Measurements from ENCODE around the gene RASGEF1C. TPM values are rescaled to one million over a fixed set of nuclear protein-coding genes. Genes with fewer than 3 reads are reported as not detected.
A peak's percentile ranks its signal among the peaks of the same experiment; 100 is the strongest.
"Not testable (repeated sequence)": the region's sequence is repeated elsewhere in the genome, so short reads cannot be mapped to it uniquely, and the experiment has no call there.

RASGEF1C gene
- total RNA-seq, 1 donor from 2014 or later, result 0.26 TPM

- Histone ChIP-seq H3K27me3 (peaks cover 19% of the 10 kb centered on the region), H3K27ac (no peak overlapping the region), H3K4me1 (no peaks in the 10 kb centered on the region), H3K9me3 (ENCODE audit: low read depth) (no peaks in the 10 kb centered on the region), H4K20me1 (ENCODE audit: low read depth) (no peaks in the 10 kb centered on the region), H3K36me3 (no peaks in the 10 kb centered on the region), H3F3A (ENCODE audit: low read depth) (peaks cover 7% of the 10 kb centered on the region), H2AFZ (replicated peaks) (no peak overlapping the region), H3K4me2 (no peak overlapping the region), H3K9ac (no peak overlapping the region), H3K4me3 (no peak overlapping the region), H3K79me2 (ENCODE audit: low read depth) (no peaks in the 10 kb centered on the region)
- Mint-ChIP-seq H3K27ac (no peak overlapping the region), H3K4me1 (peaks cover 8% of the 10 kb centered on the region), H3K36me3 (no peaks in the 10 kb centered on the region), H3K9me3 (peaks cover 6% of the 10 kb centered on the region), H3K27me3 (ENCODE audit: insufficient read depth, low read depth) (peaks cover 8% of the 10 kb centered on the region), H3K4me3 (no peak overlapping the region)
- no peak for DNase-seq (ENCODE audit: low spot score)
- TF ChIP-seq EZH2phosphoT487 (IDR thresholded peaks at IDR 0.05), result no peak
- TF ChIP-seq EZH2 (IDR thresholded peaks at IDR 0.05), result no peak
- TF ChIP-seq CTCF (IDR thresholded peaks at IDR 0.05), result no peak
These were observed 3.6 kb upstream of the RASGEF1C start for GRCh38 chr5:180212363-180213255.

GRCh38 chr5:180211761-180212035, 2.7 kb upstream of the RASGEF1C start:
- TF ChIP-seq EZH2phosphoT487 (IDR thresholded peaks at IDR 0.05), result no peak
- Histone ChIP-seq H3K4me2 (no peak overlapping the region), H3K27me3 (peaks cover 28% of the 10 kb centered on the region), H2AFZ (replicated peaks) (no peak overlapping the region), H3K4me3 (no peak overlapping the region), H3F3A (ENCODE audit: low read depth) (peaks cover 7% of the 10 kb centered on the region), H3K9me3 (ENCODE audit: low read depth) (no peaks in the 10 kb centered on the region), H3K4me1 (no peaks in the 10 kb centered on the region), H4K20me1 (ENCODE audit: low read depth) (no peaks in the 10 kb centered on the region), H3K36me3 (no peaks in the 10 kb centered on the region), H3K27ac (no peak overlapping the region), H3K79me2 (ENCODE audit: low read depth) (no peaks in the 10 kb centered on the region), H3K9ac (no peak overlapping the region)
- Mint-ChIP-seq H3K27ac (no peak overlapping the region), H3K4me3 (no peak overlapping the region), H3K27me3 (ENCODE audit: insufficient read depth, low read depth) (peaks cover 8% of the 10 kb centered on the region), H3K4me1 (peaks cover 8% of the 10 kb centered on the region), H3K9me3 (peaks cover 6% of the 10 kb centered on the region), H3K36me3 (no peaks in the 10 kb centered on the region)
- DNase-seq (ENCODE audit: low spot score), result no peak

GRCh38 chr5:180210961-180211760, 2.1 kb upstream of the RASGEF1C start:
- H3K79me2 ChIP-seq (ENCODE audit: low read depth), result no peaks in the 10 kb centered on the region
- no peaks in the 10 kb centered on the region for H3K36me3 ChIP-seq
- H4K20me1 ChIP-seq (ENCODE audit: low read depth), result no peaks in the 10 kb centered on the region
- peaks cover 7% of the 10 kb centered on the region for H3F3A ChIP-seq (ENCODE audit: low read depth)
- no peak for DNase-seq (ENCODE audit: low spot score)
- no peak overlapping the region for H3K9ac ChIP-seq
- Mint-ChIP-seq H3K27me3 (ENCODE audit: insufficient read depth, low read depth) (peaks cover 8% of the 10 kb centered on the region), H3K36me3 (no peaks in the 10 kb centered on the region), H3K4me3 (no peak overlapping the region), H3K27ac (no peak overlapping the region), H3K9me3 (peaks cover 6% of the 10 kb centered on the region), H3K4me1 (peaks cover 8% of the 10 kb centered on the region)
- no peak overlapping the region for H3K4me3 ChIP-seq
- H3K4me2 ChIP-seq, result no peak overlapping the region
- H3K4me1 ChIP-seq, result no peaks in the 10 kb centered on the region
- H3K27ac ChIP-seq, result no peak overlapping the region
- no peak overlapping the region for H2AFZ ChIP-seq (replicated peaks)
- TF ChIP-seq EZH2 (IDR thresholded peaks at IDR 0.05), result no peak
- TF ChIP-seq CTCF (IDR thresholded peaks at IDR 0.05), result no peak
- TF ChIP-seq EZH2phosphoT487 (IDR thresholded peaks at IDR 0.05), result no peak
- peaks cover 32% of the 10 kb centered on the region for H3K27me3 ChIP-seq
- H3K9me3 ChIP-seq (ENCODE audit: low read depth), result no peaks in the 10 kb centered on the region

- peaks cover 35% of the 10 kb centered on the region for H3K27me3 ChIP-seq
These were observed 1.1 kb upstream of the RASGEF1C start for GRCh38 chr5:180210077-180210476.

More at GRCh38 chr5:180210077-180210476, 1.1 kb upstream of the RASGEF1C start:
- not testable (repeated sequence) for H3K79me2 ChIP-seq (ENCODE audit: low read depth); H3K9me3 Mint-ChIP-seq; H2AFZ ChIP-seq (replicated peaks); DNase-seq (ENCODE audit: low spot score); H3K9me3 ChIP-seq (ENCODE audit: low read depth); H3K27me3 Mint-ChIP-seq (ENCODE audit: insufficient read depth, low read depth); H3K4me2 ChIP-seq; H3F3A ChIP-seq (ENCODE audit: low read depth); H3K27ac Mint-ChIP-seq; H3K36me3 ChIP-seq; H4K20me1 ChIP-seq (ENCODE audit: low read depth); H3K4me1 Mint-ChIP-seq; H3K4me3 ChIP-seq; H3K4me1 ChIP-seq; H3K36me3 Mint-ChIP-seq; H3K9ac ChIP-seq; H3K27ac ChIP-seq
- peak overlapping the region; percentile 83 for H3K4me3 Mint-ChIP-seq
